HK-2 (cell line): ENCODE results near the gene ITGA11.

ENCODE experiments used
- DNase-seq: peaks from one replicate; pipeline ENCODE4 v3.0.0-alpha.2; 2018; ENCODE audit not compliant: unreplicated experiment

ITGA11 gene

DNA sequence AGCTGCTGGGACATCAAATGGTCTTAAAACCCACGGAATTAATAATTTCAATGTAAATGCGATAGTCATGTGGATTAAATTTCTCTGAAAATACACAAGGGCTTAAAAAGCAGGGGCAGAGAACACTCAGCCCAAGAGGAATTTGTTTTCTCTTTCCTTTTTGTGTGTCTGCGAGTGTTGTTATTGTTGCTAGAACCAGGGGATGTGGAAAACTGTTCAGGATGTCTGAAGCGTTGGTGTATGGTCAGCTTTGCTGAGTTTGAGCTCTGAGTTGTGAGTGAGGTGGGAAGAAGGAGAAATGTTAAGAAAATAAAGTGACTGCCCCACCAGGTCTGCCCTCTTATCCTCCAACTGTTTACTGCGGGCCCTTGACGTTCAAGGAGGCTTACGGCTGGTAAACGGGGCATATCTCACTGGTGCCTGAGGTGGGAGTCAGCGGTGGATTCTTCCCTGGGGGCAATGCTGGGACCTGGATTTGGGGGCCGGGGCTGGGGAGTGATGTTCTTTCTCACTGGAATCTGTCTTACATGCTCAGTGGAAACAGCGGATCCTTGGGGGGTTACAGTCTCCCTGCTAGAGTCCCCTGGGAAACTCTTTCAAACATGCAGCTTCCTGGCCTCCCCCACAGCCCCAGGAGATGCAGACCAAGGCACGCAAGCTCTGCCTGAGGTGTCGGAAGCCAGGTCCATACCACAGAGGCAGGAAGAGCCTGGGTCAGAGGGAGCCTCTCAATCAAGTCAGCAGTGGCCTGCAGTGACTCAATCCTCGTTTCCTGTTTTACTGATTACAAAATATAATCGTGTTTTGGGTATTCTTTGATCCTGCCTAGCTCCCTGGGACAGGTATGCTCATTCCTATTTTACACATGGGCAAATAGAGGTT, 41.8 kb downstream of the ITGA11 start:
- DNase-seq, result no peak

GRCh38 chr15:68389041-68389930, 42.7 kb downstream of the ITGA11 start:
- DNase-seq, result no peak

- no peak for DNase-seq
These were observed 44.4 kb downstream of the ITGA11 start for GRCh38 chr15:68387381-68388143.

DNA sequence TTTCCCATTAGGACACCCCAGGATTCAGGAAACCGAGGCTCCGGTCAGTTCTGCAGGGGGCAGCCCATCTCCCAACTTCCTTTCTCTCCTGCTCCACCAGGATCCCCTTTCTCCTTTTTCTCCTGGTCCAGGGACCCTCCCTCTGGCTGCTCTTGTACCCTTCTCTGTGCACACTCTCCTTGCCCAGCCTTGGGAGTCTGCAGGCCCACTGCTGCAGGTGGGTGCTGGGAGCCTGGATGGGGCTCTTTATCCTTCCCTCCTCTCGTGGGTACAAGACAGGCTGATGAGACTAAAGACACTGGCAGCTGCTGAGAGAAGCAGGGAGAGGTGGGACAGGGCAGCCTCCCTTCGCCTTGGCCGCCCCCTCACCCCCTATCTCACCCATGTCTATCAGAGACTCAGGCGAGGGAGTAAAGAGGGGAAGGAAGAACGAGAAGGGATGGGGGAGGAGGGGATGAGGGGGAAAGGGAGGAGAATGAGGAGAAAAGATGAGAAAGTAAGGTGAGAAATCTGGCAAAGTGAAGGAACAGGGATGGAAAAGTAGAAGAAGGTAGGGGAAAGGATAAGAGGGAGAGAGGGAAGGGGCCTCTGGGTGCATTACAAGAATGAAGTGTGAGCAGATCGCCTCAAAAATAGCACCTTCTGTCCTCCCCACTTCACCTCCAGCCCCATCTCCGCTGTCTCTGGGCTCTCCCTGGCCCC, 45.2 kb downstream of the ITGA11 start:
- no peak for DNase-seq

- no peak for DNase-seq
These were observed 46.0 kb downstream of the ITGA11 start for GRCh38 chr15:68385671-68386586.

- DNase-seq, result no peak
These were observed 46.8 kb downstream of the ITGA11 start for GRCh38 chr15:68385240-68385561.

GRCh38 chr15:68384451-68385239, 47.3 kb downstream of the ITGA11 start:
- peak; percentile 7 for DNase-seq

DNA sequence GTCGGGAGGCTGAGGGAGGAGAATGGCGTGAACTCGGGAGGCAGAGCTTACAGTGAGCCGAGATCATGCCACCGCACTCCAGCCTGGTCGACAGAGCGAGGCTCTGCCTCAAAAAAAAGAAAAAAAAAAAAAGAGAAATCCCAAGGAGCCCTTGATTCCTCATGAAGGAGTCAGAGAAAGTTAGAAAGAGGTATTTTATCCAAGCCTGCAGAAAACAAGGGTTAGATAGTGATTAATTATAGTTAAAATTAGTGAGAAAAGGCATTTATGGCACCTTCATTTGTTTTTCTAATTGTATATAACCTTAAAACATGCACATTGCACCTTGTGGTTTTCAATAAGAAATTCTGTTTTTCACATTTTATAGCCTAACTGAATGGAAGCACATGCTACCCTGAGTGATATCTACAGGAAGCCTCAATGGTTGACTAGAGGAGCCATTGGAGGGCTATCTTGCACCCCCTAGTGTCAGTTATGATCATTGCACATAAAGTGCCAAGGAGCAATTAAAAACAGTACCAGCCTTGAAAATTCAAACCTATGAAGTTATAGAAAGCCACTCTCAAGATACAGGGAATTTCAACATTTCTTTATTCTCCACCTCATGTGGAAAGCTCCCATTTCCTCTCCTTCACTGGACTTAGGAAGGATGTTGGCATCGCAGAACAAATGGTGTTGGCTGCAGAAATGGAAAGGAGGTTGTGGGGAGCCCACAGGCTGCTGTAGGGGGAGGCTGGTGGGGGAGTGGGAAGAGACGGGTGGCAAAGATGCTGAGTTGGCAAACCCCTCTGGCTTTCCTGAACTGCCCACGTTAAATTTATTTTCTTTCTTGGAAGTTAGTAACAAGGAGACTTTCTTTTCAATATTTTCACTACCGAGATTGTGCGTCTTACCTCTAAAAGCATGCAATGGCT, 48.5 kb downstream of the ITGA11 start:
- DNase-seq, result peak; percentile 20

DNA sequence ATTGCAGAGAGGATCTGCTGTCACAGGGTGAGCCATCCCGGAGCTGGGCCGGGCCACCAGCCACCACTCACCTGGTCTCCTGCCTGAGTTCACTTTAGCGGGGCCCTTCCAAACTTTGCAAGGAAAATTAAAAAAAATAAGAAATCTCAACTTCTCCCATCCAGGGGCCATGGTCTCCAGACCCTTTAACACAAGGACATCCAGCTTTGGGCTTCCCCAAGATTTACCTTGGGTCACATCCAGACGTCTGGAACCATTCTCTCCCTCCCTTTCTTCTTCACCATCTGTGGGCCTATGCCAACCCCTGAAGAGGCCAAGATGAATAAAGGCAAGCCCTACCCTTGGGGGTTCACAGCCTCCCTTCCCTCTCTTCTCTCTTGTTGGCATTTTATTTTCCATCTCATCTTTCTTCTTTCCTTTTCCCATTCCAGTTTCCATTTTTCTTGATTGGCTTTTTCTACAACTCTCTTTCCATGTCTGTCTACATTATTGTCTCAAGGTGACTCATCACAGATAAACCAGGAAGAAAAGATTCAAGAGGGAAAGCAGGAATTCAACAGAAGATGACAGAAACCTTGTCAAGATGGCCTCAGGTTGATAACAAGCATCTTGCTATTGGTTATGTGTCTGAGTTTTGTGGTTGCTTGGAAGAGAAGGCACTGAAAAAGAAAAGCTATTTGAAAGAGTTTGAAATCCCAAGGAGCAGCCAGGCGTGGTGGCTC, 49.5 kb downstream of the ITGA11 start:
- DNase-seq, result no peak

DNA sequence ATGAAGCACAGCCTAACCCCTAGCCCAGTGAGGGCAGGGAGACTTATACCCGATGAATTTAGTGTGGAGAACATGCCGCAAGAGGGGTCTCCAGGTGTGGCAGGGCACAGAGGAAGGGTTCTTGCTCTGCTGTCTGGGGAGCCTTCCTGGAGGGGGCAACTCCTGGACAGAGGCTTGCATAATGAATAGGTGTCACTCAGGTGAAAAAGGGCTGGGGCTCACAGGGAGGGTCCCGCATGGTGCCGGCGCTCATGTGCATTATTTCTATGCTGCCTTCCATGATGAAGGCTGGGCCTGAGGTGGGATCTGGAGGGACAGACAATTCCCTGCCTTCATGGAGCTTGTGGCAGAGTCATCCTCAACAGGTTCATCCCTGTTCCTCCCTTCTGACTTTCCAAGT, 51.5 kb downstream of the ITGA11 start:
- no peak for DNase-seq

DNA sequence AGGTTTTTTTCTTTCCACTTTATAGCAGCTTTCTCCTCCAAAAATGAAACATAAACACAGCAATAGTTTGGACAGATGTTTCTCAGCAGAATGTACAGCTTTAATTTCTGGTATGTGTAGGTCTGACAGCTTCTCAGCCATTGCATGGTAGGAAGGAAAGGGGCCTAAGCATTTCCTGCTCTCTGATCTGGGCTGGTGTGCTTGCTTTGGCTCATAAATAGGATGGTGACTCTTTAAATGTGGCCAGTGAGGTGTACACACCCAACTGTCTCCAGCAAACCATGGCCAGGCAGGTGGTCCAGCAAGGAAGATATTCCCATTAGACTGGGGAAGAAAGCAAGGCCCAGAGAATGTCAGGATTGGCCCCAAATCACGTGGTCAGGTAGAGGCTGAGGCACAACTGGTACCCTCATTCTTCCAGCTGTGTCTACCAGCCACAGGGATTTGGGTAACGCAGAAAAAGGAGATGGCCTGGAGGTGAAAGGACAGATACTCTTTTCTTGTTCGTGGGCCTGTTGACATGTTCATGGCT, 52.1 kb downstream of the ITGA11 start:
- DNase-seq, result no peak

DNA sequence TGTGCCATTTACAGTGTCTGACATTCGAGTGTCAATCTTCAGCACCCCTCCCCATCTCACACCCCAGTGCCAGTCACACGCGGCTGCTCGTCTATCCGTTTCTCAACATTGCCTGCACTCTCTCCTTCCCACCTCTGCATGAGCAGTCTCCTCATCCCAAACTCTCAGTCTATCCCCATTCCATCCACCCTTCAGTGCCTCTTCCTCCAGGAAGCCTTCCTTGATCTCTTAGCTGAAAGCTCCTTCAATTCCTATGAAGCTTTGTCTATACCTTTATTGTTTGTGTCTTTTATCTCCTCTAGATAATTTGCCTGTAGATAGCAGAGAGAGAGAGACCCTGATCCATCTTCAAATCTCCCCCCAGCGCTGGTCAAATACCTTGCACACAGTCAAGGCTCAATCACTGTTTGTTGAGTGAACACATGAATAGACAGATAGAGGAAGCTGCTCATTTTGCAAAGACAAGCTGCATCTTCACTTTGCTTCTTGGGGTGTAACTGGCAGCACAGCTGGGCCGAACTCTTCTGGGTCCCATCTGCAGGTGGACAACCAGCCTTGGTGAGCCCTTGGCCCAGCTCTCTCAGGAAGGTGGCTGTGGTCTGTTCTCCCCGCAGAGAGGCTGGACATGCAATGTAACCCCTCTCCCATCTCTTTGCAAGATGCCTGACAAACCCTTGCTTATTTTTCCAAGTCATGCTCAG, 52.8 kb downstream of the ITGA11 start:
- DNase-seq, result no peak

DNA sequence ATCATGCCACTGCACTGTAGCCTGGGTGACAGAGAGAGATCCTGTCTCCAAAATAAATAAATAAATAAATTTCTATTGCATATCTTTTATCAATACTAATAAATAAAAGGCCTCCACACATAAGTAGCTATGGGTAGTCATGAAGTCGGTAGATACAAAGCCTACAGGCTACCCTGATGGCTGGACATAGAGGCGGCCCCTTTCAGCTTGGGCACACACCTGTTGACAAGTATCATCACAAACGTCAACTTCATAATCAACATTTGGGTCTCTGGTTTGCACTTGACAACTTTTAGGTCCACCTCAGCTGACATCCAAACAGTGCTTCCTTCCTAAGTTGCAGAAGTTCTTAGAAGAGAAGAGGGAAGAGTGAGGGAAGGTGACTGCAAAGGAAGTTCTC, 53.4 kb downstream of the ITGA11 start:
- no peak for DNase-seq

GRCh38 chr15:68377766-68378165, 54.2 kb downstream of the ITGA11 start:
- DNase-seq, result no peak

GRCh38 chr15:68376447-68377060, 55.4 kb downstream of the ITGA11 start:
- no peak for DNase-seq

GRCh38 chr15:68375716-68376220, 56.2 kb downstream of the ITGA11 start:
- no peak for DNase-seq
